HG02973 (cell line): ENCODE results near the gene CACNA2D3.

Source experiments
- ATAC-seq: cut with Tn5 transposase; IDR thresholded peaks from one replicate; pipeline ENCODE4 v1.9.1; 2021; ENCODE audit warnings: moderate library complexity; ENCODE audit not compliant: unreplicated experiment

The CACNA2D3 gene

GRCh38 chr3:54557538-54558428 is 435.4 kb downstream of the CACNA2D3 start:
- ATAC-seq: no peak

- no peak for ATAC-seq
These were observed 441.3 kb downstream of the CACNA2D3 start for GRCh38 chr3:54563501-54564200.

- no peak for ATAC-seq
These were observed 442.1 kb downstream of the CACNA2D3 start for GRCh38 chr3:54564374-54564925.

- ATAC-seq: no peak
These were observed 443.6 kb downstream of the CACNA2D3 start for GRCh38 chr3:54565956-54566355.

- ATAC-seq: no peak
These were observed 445.6 kb downstream of the CACNA2D3 start for GRCh38 chr3:54567949-54568348.

- no peak for ATAC-seq
These were observed 447.7 kb downstream of the CACNA2D3 start for GRCh38 chr3:54570008-54570407.

- no peak for ATAC-seq
These were observed 450.0 kb downstream of the CACNA2D3 start for GRCh38 chr3:54572197-54572895.

- ATAC-seq: no peak
These were observed 451.5 kb downstream of the CACNA2D3 start for GRCh38 chr3:54573858-54574257.

- ATAC-seq: no peak
These were observed 452.7 kb downstream of the CACNA2D3 start for GRCh38 chr3:54574906-54575617.

GRCh38 chr3:54575618-54575960 is 453.2 kb downstream of the CACNA2D3 start:
- ATAC-seq: no peak

- no peak for ATAC-seq
These were observed 455.0 kb downstream of the CACNA2D3 start for GRCh38 chr3:54577313-54577712.

GRCh38 chr3:54578417-54578816 is 456.1 kb downstream of the CACNA2D3 start:
- ATAC-seq: no peak

GRCh38 chr3:54580453-54580852 is 458.1 kb downstream of the CACNA2D3 start:
- no peak for ATAC-seq

- no peak for ATAC-seq
These were observed 460.1 kb downstream of the CACNA2D3 start for GRCh38 chr3:54582424-54582823.

GRCh38 chr3:54591157-54591556 is 468.8 kb downstream of the CACNA2D3 start:
- ATAC-seq: no peak

- ATAC-seq: no peak
These were observed 471.3 kb downstream of the CACNA2D3 start for GRCh38 chr3:54593653-54594052.

- no peak for ATAC-seq
These were observed 473.7 kb downstream of the CACNA2D3 start for GRCh38 chr3:54596087-54596486.

- no peak for ATAC-seq
These were observed 477.4 kb downstream of the CACNA2D3 start for GRCh38 chr3:54599716-54600115.

GRCh38 chr3:54600441-54601204 is 478.3 kb downstream of the CACNA2D3 start:
- no peak for ATAC-seq

- ATAC-seq: no peak
These were observed 482.1 kb downstream of the CACNA2D3 start for GRCh38 chr3:54604495-54604894.
